HG02588 (cell line): Measurements from ENCODE around the gene CNTNAP2.
"Not testable (repeated sequence)": the region's sequence is repeated elsewhere in the genome, so short reads cannot be mapped to it uniquely, and the experiment has no call there.

Experiments used
- ATAC-seq: cut with Tn5 transposase; IDR thresholded peaks from one replicate; pipeline ENCODE4 v1.9.1; 2021; ENCODE audit warnings: mild to moderate bottlenecking, moderate library complexity; ENCODE audit not compliant: unreplicated experiment

CNTNAP2 gene

GRCh38 chr7:146865696-146866095 lies 749.1 kb downstream of the CNTNAP2 start:
- ATAC-seq, result no peak

- no peak for ATAC-seq
Observed at GRCh38 chr7:146874722-146875121, 758.1 kb downstream of the CNTNAP2 start.

GRCh38 chr7:146875237-146875785 lies 758.7 kb downstream of the CNTNAP2 start:
- ATAC-seq, result no peak

GRCh38 chr7:146875981-146876380 lies 759.4 kb downstream of the CNTNAP2 start:
- no peak for ATAC-seq

GRCh38 chr7:146876411-146876810 lies 759.8 kb downstream of the CNTNAP2 start:
- no peak for ATAC-seq

GRCh38 chr7:146878901-146879300 lies 762.3 kb downstream of the CNTNAP2 start:
- no peak for ATAC-seq

- no peak for ATAC-seq
Observed at GRCh38 chr7:146885231-146885630, 768.6 kb downstream of the CNTNAP2 start.

DNA sequence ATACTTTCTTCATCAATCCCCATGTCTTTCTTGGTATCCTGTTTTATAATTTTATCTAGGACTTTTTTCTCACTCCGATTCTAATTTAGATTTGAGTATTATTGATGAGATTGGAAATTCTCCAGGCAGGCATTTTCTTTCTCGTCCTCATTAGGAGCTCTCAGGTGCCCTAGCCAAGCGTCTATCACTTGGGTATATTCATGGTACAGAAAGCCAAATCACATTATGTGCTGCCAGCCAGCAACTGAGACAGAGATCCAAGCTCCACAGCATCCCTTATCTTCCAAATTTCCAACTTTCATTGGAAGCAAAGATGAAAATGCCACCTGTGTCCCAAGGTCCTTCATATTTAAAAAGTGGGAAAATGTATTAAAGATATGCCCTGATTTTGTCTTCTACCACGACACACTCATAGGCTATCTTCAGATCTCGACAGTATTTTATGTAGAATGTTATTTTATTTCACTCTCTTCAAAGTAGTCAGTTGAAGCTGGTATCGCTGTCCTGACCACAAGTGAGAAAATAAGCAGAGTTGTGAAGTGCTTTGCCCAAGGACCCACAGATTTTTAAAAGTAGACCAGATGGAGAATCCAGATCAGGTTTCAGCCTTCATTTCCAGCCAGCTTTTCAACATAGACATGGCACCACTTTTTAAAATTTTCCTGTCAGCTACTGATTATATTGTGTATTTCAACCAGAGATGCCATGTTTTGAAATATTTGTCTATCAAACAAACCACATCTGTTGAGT lies 773.4 kb downstream of the CNTNAP2 start:
- no peak for ATAC-seq

DNA sequence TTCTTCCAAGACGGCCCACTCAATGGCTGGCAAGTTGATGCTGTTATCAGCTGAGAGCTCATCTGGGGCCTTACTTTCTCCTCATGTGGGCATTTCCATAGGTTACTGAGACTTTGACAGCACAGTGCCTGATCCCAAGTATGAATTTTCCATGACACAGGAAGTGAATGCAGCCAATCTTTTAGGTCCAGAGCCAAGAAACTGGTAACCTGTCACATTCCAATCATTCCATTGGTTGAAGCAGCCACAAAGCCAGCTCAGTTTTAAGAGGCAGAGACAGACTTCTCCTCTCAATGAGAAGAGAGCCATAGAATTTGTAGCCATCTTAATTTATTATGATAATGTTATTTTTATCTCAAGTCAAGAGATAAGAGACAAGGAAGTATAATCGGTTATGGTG lies 775.5 kb downstream of the CNTNAP2 start:
- no peak for ATAC-seq

- ATAC-seq, result no peak
Observed at GRCh38 chr7:146894927-146895326, 778.3 kb downstream of the CNTNAP2 start.

- no peak for ATAC-seq
Observed at GRCh38 chr7:146902266-146902665, 785.7 kb downstream of the CNTNAP2 start.

- no peak for ATAC-seq
Observed at GRCh38 chr7:146902728-146903127, 786.1 kb downstream of the CNTNAP2 start.

DNA sequence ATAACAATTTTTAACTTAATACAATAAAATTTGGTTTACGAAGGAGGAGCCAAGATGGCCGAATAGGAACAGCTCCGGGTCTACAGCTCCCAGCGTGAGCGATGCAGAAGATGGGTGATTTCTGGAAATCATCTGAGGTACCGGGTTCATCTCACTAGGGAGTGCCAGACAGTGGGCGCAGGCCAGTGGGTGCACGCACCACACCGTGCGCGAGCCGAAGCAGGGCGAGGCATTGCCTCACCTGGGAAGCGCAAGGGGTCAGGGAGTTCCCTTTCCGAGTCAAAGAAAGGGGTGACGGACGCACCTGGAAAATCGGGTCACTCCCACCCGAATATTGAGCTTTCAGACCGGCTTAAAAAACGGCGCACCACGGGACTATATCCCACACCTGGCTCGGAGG lies 789.1 kb downstream of the CNTNAP2 start:
- ATAC-seq, result not testable (repeated sequence)

DNA sequence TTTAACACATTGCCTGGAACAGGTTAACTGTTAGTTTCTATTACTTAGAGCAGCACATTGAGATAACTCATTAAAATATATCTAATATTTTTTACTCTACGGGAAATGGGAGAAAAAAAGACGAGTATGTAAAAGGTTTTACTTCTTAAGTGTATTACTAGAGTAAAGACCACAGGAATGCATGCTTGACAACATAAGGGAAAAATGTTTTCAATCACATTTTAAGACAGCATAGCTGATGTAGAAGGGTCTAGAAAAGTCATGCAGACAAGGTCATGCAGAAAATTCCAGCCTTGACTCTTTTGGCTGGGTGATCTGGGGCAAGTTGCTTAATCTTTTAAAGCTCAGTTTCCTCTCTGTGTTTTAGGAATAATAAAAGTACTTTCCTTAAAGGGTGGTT lies 806.2 kb downstream of the CNTNAP2 start:
- no peak for ATAC-seq

DNA sequence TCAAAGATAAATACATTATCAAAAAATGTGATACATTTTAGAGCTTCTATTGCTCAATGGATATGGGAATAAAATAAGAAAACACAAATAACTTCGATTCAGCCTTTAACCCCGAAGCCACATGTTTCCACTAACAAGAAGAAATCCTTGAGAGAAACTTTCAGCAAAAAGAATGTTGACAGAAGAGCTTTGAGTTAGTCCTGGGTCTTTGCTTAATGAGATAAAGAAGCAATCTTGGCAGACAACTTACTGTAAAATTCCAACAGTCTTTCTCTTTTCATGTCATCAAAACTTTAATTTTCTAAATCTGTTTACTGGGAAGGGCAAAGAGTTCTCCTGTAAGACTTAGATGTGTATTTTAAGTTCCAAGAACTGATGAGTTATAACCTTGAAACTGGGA lies 810.2 kb downstream of the CNTNAP2 start:
- ATAC-seq, result no peak

DNA sequence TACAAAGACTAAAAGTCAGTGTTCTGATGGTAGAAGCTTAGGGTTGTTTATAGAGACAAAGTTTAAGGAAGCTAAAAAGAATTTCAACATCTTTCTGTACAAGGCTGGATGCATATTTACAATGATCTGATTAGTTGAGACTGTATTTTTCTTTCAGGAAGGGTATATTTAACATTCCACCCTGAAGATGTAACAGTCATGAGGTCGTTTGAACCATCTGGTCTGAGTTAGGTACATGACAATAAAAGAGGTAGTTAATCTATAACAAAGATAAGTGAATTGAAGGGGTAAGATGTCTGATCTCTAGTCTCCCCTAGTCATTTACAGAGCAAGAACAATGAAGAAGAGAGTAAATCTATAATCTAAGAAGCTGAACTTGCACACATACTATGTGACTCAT lies 821.2 kb downstream of the CNTNAP2 start:
- ATAC-seq, result no peak

- ATAC-seq, result no peak
Observed at GRCh38 chr7:146943483-146943882, 826.9 kb downstream of the CNTNAP2 start.

DNA sequence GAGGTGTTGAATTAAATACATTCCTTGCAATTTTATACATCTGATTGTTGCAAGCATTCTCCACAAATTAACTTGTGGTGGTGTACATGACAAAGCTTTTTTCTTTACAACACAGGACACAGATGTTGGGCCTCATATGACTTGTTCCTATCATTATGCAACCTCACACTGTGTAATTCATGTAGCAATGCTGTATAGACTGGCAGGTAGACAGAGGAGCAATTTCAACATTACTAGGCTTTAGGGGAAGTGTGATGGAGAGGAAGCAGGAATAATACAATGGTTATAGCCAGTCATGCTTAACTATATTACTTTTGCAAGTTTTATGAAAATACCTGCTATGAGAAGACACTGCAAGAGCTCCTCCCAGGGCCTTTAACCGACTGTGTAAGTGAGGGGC lies 832.1 kb downstream of the CNTNAP2 start:
- ATAC-seq, result no peak

- ATAC-seq, result no peak
Observed at GRCh38 chr7:146956321-146956720, 839.7 kb downstream of the CNTNAP2 start.

DNA sequence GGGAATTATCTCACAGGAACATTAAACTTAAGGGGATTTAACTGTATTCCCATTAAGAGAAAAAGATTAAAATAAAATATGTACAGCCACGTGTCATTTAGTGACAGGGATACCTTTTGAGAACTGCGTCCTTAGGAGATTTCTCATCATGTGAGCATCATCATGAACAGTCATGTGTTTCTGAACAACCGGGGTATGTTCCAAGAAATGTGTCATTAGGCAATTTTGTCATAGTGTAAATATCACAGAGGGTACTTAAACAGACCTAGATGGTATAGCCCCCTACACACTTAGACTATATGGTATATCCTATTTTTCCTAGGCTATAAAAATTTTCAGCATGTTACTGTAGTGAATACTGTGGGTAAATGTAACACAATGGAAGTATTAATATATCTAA lies 840.3 kb downstream of the CNTNAP2 start:
- ATAC-seq, result no peak

- ATAC-seq, result no peak
Observed at GRCh38 chr7:146960773-146961391, 844.3 kb downstream of the CNTNAP2 start.

- ATAC-seq, result no peak
Observed at GRCh38 chr7:146961617-146962016, 845.0 kb downstream of the CNTNAP2 start.
